GM19467 (cell line): Measurements from ENCODE around the gene SERAC1.

Experiments
- ATAC-seq: cut with Tn5 transposase; IDR thresholded peaks from one replicate; pipeline ENCODE4 v1.9.1; 2021; ENCODE audit warnings: mild to moderate bottlenecking, moderate library complexity; ENCODE audit not compliant: unreplicated experiment

The SERAC1 gene

DNA sequence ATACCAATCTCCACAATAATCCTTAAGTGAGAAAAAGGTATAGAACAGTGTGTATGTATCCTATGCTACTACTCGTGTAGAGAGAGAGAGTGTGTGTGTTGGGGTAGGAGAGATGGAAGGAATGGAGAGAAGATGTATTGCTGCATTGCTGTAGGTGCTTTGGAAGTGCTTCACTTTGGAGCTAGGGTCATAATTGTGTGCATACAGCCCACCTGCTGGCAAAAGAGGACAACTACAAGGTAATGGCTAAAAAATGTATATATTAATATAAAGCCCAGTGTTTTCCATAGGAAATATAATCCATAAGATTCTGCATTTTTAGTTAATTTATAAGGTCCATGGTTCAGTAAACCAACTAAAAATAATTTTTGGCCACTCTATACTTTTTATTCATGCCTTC lies 36.1 kb downstream of the SERAC1 start:
- no peak for ATAC-seq

DNA sequence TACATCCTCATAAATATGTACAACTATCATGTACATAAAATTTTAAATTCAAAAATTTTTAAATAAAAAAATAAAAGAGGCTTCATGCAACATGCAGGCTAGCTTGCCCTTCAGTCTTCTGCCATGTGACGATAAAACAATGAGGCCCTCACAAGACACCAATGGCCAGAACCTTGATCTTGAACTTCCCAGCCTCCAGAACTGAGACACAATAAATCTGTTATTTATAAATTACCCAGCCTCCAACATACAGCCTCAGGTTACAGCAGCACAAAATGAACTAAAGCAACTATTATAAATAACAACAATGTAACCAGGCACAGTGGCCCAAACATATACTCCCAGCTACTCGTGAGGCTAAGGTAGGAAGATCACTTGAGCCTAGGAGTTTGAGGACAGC lies 42.8 kb downstream of the SERAC1 start:
- no peak for ATAC-seq

DNA sequence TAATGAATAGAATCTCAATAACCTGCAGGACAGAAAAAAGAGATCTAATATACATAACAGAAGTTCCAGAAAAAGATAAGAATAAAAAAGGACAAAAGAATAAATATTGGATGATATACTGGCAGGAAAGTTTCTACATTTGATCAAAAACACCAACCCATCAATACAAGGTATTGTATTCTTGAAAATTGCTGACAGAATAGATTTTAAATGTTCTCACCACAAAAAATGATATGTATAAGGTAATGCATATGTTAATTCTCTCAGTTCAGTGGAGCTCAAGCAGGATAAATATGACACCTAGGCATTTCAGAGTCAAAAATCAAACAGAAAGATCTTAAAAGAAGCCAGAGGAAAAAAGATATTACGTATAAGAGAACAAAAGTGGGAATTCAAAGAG lies 43.8 kb downstream of the SERAC1 start:
- no peak for ATAC-seq

DNA sequence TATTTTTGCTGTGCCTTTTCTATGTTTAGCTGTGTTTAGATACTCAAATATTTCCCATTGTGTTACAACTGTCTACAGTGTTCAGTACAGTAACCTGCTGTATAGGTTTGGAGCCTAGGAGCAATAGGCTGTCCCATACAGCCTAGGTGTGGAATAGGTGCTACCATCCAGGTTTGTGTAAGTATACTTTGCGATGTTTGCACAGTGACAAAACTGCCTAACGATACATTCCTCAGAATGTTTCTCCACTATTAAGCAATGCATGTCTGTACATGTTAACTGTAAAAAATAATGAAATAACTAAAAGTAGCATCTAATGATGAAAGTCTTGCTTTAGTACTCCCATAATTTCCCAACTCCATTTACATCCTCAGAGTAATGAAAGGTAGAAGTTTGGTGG lies 46.0 kb downstream of the SERAC1 start:
- ATAC-seq: no peak

DNA sequence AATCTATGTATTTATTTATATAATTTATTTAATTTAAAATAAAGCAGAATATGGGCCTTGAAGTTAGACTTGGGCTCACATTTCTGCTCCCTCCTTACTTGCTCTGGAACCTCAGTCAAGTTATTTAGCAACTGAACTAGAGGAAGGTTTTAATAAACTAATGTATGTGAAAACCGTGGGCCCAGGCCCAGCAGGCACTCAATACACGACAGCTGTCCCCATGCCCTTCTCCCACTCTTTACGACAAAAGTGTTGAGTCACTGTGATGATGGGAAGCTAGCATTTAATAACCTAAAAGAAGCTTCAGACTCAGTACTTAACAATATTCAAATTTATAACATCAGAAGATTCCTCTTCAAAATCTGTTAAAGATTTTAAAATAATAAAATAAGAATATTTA lies 46.7 kb downstream of the SERAC1 start:
- ATAC-seq: no peak

DNA sequence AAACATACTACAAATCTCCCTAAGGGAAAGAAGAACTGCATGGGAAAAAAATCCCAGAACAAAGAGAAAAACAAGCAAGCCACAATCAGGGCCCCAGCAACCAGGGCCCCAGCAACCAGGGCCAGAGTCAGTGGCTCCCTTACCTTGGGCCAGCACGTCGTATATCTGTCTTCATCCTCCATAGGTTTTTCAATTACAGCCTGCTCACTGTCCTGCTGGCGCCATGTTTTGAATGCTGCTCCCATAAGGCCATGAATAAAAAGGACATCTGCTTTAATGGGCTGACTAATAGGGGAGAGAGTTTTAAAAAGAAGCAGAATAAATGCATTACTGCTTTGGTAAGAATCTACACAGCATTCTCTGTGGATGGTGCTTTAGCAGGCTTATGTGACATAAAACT lies 49.2 kb downstream of the SERAC1 start:
- no peak for ATAC-seq

DNA sequence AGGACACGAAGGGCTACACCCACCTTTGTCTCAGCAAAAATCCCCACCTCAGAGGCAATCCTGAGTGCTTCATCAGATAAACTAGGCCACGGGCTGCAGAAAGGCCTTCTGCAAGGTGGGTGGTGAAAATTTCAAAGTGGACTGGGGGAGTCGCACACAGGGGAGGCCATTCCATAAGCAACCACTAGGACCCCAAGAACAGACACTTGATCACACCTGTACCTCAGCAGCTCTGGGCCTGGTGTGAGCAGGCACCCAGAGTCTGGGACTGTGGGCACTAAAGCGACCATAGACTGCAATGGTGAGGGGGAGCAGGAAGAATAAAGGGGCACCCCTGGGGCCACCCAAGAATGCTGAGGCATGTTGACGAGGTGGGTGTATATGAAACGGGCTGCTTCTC lies 52.6 kb downstream of the SERAC1 start:
- no peak for ATAC-seq

DNA sequence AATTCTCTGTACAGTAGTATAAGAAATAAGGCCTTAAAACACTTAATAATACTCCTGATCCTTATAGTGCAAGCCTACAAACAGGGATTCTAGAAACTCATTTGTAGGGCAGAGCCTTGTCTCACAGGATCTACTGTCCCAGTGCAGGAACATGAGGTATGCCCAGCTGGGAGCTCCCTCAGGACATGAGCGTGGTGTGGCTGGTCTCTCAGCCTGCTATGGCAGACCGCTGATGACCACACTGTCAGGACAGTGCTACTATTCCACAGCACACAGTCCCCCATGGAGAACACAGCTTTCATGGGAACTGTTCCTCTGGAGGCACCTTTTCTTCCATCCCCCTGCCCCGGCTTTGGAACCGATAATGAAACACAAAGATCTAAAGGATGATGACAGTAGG lies 53.0 kb downstream of the SERAC1 start:
- ATAC-seq: no peak

DNA sequence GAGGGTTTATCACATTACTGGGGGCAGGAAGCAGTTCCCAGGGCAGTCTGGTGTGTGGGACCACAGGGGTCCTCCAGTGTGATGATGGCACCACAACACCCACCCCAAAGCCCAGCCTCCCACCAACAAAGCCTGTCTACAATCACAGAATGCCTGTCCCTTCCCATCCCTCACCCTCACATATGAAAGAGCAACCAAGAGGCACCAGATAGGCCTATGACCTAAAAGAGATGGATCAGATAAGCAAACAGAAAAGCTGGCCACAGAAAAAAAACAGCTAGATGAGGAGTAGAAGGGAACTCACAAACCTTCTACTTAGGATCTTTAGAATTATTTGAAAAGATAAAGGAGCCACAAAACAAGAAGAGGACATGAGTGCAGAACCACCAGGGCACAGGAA lies 54.3 kb downstream of the SERAC1 start:
- no peak for ATAC-seq

DNA sequence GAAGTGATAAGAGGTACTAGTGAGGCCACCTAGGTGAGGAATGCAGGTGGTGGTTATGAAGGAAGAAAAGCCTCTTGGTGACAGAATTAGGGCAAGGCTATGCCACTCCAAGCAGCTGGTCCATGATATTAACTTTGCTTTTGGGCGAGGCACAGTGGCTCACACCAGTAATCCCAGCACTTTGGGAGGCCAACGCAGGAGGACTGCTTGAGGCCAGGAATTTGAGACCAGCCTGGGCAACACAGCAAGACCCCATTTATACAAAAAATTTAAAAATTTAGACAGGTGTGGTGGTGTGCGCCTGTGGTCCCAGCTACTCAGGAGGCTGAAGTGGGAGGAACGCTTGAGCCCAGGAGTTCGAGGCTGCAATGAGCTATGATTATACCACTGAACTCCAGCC lies 56.1 kb downstream of the SERAC1 start:
- no peak for ATAC-seq

DNA sequence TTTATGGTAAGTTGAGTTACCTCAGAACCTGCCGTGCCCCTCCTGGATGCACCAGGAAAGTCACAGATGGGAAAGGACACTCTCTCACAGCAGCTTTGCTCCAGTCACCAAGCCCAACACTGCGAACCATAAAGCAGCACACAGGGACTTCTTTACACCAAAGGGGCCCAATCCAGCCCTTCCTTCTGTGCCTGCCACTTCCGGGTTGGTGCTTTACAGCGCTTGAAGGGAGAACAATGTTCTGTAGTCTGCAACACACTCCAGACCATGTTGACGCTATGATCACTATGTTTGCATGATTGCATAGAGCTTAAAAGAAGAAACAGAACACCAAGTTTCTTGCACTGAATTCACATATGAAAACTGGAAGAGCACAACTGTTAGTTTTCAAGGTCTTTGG lies 57.1 kb downstream of the SERAC1 start:
- ATAC-seq: no peak

DNA sequence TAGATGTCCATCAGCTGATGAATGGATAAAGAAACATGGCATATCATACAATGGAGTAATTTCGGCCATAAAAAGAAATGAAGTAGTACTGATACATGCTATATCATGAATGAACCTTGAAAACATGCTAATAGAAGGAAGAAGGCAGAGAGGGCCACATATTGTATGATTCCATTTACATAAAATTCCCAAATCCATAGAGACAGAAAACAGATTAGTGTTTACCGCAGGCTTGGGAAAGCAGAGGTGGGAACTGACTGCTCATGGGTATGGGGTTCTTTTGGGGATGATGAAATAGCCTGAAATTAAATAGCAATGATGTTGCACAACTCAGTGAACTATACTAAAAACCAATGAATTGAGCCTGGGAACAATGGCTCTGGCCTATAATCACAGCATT lies 58.3 kb downstream of the SERAC1 start:
- no peak for ATAC-seq

DNA sequence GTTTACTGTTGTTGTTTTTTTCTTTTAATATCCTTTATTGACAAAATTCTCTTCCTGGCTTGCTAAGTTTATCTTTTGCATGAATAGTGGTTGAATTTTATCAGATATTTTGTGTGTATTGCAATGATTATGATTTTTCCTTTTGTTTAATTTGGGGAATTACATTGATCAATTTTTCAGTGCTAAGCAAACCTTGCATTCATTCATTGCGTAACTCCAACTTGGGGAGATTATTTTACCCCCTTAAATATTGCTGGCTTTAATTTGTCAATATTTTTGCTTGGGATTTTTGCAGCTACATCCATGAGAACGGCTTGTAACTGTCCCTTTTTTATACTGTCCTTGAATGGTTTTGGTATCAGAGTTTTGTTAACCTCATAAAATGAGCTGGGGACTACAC lies 63.4 kb downstream of the SERAC1 start:
- ATAC-seq: no peak

DNA sequence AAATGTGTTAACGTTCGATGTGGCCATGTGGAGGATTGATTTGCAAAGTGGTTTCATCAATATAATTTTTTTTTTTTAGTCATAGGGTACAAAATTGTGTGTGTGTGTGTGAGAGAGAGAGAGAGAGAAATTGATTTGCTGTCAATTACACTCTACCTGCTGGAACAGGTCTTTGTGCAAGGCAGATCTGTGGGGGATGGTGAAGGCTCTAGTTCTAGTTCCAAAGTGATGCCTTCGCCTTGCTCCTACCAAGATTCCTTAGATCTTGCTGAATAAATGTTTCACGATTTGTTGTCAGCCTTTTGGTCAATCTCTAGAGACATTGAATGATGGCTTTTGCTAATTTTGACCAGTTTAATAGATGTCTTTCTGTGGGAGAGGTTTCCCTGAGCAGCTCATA lies 64.8 kb downstream of the SERAC1 start:
- ATAC-seq: no peak

DNA sequence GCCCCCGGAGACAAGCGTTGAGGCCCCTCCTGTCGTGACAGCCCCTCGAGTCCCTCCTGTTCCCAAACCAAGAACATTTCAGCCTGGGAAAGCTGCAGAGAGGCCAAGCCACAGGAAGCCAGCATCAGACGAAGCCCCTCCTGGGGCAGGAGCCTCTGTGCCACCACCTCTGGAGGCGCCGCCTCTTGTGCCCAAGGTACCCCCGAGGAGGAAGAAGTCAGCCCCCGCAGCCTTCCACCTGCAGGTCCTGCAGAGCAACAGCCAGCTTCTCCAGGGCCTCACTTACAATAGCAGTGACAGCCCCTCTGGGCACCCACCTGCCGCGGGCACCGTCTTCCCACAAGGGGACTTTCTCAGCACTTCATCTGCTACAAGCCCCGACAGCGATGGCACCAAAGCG lies 72.4 kb downstream of the SERAC1 start:
- ATAC-seq: no peak

DNA sequence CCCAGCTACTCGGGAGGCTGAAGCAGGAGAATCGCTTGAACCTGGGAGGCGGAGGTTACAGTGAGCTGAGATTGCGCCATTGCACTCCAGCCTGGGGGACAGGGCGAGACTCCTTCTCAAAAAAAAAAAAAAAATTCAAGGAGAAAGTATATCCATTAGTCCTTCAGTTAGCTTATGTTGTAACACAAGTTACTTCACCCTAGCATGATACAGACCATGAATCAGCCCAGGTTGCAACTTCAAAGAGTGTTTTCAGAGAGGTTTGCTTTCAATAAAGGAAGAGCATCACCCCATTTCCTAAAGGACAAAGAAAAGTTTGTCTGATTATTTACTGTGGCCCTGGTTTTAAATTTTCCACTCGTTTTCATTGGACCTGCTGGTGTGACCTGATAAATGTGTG lies 73.0 kb downstream of the SERAC1 start:
- ATAC-seq: no peak

DNA sequence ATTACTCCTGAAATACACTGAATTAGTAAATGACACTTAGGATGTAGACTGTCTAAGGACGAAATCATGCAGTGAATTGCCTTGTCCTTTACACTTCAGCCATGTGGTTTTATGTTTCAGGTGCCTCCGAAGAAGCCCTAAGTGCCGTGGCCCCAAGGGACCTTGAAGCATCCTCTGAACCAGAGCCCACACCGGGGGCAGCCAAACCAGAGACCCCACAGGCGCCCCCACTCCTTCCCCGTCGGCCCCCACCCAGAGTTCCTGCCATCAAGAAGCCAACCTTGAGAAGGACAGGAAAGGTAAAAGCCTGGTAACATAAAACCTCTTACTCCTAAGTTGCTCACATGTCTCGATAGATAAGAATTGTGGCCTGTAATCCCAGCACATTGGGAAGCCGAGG lies 75.3 kb downstream of the SERAC1 start:
- ATAC-seq: no peak

DNA sequence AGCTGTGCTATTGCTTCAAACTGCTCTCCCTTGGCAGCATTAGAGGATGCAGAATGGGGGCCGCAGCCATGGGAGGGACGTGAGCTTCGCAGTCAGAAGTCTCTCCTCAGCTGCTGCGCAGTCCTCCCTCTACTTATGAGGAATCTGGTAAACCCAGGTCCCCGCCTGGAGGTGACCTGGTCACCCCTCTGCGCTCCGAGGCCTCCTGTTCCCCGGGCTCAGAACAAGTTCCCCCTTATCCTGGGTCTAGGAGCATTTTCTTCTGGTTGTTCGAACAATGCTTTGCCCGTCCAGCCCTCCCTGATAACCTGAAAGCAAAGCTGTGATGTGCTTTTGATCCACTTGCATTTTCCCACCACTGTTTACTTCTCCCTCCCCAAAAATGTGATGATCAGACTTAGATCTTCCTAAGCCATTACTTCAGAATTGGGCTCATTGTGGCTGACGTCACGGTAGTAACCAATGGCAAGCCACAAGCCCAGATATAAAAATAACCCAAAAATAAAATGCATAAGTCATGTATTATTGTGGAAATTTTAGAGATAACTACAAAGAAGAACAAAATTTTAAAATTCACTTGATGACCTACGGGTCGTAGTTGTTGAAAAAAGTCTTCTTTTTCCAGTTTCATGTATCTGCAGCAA lies 80.7 kb downstream of the SERAC1 start:
- no peak for ATAC-seq

DNA sequence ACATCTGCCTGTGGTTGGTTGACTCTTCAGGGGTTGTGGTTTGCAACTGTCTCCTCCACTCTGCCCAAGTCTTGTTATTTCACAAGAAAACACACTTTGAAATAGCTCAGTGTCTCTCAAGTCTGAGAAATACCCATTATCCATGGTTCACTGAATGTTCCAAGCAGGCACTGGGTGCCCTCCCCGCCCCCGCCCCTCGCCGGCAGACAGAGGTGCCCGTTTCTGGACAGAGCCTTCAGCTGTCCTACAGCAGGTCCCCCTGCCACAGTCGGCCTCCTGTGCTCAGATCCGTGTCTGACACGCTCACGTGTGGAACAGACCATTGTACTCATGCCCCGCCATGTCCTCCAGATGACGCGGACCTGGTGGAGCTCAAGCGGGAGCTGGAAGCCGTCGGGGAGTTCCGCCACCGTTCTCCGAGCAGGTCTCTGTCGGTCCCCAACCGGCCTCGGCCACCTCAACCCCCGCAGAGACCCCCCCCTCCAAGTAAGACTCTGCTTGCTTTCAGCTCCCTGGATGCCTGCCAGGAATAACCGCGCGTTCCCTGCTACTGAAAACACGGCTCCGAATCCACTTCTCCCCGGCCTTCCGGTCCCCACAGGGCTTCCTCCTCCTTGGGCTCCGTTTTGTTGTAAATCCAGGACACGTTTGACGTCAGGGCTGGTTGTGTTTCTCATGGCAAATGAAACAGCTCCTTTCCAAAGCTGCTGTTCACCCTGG lies 81.4 kb downstream of the SERAC1 start:
- no peak for ATAC-seq

DNA sequence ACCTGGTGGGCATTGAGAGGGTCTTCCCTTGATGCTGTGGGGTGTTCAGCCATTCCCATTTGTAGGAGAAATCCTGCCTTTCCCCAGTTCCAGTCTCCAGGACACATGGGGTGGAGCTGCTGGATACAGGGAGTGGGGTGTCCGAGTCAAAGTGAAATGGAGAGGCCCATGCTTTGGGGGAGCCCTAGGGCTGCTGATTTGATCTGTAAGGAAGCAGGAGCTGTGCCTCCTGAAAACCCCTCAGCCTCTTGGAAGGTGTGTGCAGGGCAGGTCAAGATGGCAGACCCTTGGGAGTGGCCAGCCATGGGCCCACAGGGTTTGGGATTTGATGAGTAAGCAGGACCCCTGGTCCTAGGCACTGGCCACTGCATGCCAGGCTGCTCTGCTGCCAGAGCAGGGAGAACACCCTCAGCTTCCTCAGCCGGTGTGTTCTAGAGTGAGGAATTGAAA lies 82.0 kb downstream of the SERAC1 start:
- ATAC-seq: no peak

DNA sequence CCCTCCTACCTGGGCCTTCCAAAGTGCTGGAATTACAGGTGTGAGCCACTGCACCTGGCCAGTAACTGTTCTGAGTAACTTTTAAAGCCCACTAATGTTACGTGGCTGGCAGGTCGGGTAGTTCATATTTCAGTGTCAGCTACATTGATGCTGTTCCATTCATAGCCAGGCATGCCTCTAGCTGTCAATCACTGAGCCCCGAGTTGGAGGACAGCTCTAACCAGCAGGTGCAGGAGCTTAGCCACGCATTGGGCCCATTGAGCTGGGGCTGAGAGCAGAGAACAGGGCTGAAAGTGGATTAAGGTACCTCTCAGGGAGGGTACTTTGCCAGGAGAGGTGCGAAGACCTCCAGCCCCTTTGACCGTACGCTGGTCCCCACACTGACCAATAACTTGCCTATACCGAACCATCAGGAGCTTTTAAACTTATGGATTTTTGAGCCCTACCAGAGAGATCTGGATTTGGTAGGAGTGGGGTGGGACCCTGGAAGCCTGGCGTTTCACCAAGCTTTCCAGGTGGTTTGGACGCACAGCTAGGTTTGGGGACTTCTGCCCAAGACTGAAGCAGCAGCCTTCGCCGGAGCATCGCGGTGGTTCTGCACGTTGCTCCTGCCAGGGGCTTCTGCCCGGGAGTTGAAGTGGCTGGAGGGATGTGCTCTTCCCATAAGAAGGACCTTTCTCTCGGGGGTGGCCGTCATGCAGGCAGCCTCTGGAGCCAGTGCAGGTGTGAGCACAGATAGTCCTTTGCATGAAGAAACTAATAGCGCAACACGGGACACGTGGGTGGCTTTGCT lies 82.6 kb downstream of the SERAC1 start:
- no peak for ATAC-seq
